SK-N-MC (cell line): ENCODE measurements around the gene AGRN.

ENCODE experiments used
- DNase-seq: peaks from one replicate; pipeline ENCODE4 v3.0.0-alpha.2; 2011; ENCODE audit warnings: low read depth, low spot score
- H3K27ac ChIP-seq: fragments of 200-600 bp; sonication (generic); 2 replicates; pipeline ENCODE4 v1.5.1; 2016; ENCODE audit warnings: mixed run types
- H3K36me3 ChIP-seq: fragments of 200-600 bp; sonication (generic); 2 replicates; pipeline ENCODE4 v1.6.1; 2017; ENCODE audit warnings: antibody characterized with exemption, low read length, mixed read lengths; ENCODE audit not compliant: insufficient read depth
- H3K4me3 ChIP-seq: fragments of 200-600 bp; sonication (generic); 2 replicates; pipeline ENCODE4 v1.5.1; 2016
- H3K9ac ChIP-seq: fragments of 200-600 bp; sonication (generic); 2 replicates; pipeline ENCODE4 v1.8.0; 2017; ENCODE audit warnings: mixed run types, mixed read lengths; ENCODE audit not compliant: insufficient read length
- H3K9me3 ChIP-seq: fragments of 200-600 bp; sonication (generic); 2 replicates; pipeline ENCODE4 v1.6.1; 2017; ENCODE audit warnings: low read depth, mild to moderate bottlenecking, antibody characterized with exemption, low read length, moderate library complexity, mixed read lengths
- EZH2 ChIP-seq: fragments of 200-600 bp; sonication (generic); IDR thresholded peaks from one replicate; pipeline ENCODE4 v1.6.1; 2017; ENCODE audit warnings: antibody characterized with exemption
- FOXP2 ChIP-seq: optimal IDR thresholded peaks from 2 replicates; pipeline ENCODE3; 2011; ENCODE audit warnings: mild to moderate bottlenecking, moderate library complexity; ENCODE audit not compliant: insufficient read depth; ENCODE audit errors: extremely low read length, control extremely low read depth
- POLR2AphosphoS5 ChIP-seq: IDR thresholded peaks from 2 replicates; pipeline ENCODE4 v1.6.1; 2012; ENCODE audit warnings: mild to moderate bottlenecking, low read depth, low read length, borderline replicate concordance

The AGRN gene

DNA sequence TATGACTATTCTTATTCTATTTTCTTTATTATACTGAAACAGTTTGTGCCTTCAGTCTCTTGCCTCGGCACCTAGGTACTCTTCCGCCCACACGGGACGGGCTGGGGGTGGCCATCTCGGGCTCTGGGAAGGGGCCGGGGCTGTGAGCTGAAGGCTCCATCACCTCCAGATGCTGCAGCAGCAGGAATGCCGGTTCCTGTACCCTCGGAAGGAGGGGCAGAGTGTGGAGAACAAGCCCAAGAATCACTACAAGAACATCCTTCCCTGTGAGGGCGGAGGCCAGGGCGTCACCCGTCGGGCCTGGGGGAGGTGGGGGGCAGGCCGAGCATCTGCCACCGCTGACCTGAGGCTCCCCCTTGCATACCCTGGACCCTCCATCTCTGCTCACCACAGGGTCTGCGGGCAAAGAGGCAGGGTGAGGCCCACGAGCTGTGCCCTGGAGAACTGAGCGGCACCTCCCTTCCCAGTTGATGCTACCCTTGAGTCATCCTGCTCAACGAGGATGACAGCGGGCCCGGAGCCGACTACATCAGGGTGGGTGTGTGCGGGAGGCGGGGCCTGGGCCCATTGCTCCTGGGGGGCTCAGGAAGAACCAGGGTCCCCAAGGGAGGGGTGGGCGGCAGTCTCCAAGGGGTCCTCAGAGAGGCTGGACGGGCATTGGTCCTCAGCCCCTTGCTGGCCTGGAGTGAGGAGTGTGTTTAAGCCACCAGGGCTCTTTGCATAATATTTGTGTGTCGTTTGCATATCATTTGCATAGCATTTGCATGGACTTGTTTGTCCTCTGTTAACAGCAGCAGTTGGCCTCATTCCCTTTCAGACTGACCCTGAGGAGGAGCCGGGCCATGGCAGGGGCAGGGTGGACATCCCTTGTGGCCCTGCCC lies 46.7 kb downstream of the AGRN start:
- no peak for DNase-seq
- no peaks in the 10 kb centered on the region for H3K9me3 ChIP-seq
- H3K9ac ChIP-seq = no peak overlapping the region
- no peak for TF ChIP-seq POLR2AphosphoS5
- TF ChIP-seq FOXP2 = no peak
- no peak for TF ChIP-seq EZH2
- no peak overlapping the region for H3K27ac ChIP-seq
- H3K36me3 ChIP-seq = no peaks in the 10 kb centered on the region
- H3K4me3 ChIP-seq = no peak overlapping the region

DNA sequence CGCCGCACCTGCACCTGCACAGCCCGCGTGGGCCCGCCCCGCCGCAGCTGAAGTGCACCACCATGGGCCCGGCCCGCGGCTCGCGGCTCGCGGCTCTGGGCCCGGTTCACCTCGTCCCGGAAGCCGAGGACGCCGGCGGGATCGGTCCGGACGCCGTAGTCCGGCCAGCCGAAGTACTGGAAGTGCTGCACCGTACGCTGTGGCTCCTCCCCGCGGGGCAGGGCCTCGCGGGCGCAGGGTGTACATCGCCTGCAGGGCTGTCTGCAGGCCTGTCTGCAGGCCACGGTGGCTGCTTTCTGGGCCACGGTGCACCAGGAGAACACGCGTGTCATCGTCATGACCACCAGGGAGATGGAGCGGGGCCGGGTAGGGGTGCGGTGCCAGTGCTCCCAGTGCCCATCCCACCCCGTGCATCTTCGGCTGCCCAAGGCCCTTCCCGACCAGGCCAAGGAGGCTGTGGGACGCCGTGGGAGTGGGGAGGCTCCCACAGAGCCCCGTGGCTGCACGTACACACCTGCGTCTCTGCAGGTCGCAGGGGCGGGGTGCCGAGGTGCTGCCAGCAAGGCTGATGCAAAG lies 47.5 kb downstream of the AGRN start:
- no peaks in the 10 kb centered on the region for H3K36me3 ChIP-seq
- DNase-seq = no peak
- H3K4me3 ChIP-seq = no peak overlapping the region
- H3K27ac ChIP-seq = no peak overlapping the region
- TF ChIP-seq EZH2 = no peak
- no peak for TF ChIP-seq FOXP2
- TF ChIP-seq POLR2AphosphoS5 = no peak
- no peak overlapping the region for H3K9ac ChIP-seq
- no peaks in the 10 kb centered on the region for H3K9me3 ChIP-seq

DNA sequence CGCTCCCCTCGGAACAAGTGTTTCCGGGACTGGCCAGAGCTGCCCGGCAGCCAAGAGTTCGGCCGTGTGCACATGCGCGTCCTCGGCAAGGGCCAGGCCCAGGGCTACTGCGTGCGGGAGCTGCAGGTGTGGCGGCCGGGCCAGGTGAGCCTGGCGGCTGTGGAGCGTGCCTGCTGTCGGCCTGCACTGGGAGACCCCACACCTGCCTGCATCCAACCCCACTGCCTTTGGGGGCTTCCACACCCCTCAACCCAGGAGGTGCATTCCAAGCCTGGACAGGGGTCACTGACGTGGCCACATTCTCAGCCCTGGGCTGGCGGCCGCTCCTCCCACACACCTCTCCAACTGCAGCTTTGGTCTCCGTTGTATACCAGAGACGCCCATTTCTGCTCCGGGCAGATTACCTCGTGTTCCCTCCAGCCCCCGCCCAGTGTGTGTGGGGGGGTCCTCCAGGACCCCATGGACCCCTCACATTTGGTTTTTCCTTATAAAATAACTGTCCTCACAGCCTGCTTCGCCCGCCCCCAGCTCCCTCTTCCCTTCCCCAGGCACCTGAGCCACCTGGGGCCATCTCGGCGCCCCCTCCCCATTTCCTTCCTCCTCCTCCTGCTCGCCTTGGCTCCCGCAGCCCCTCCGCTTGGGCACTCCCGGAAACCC lies 48.1 kb downstream of the AGRN start:
- no peak overlapping the region for H3K27ac ChIP-seq
- no peak overlapping the region for H3K9ac ChIP-seq
- no peaks in the 10 kb centered on the region for H3K36me3 ChIP-seq
- H3K4me3 ChIP-seq = no peak overlapping the region
- no peaks in the 10 kb centered on the region for H3K9me3 ChIP-seq
- TF ChIP-seq EZH2 = no peak
- TF ChIP-seq POLR2AphosphoS5 = no peak
- no peak for TF ChIP-seq FOXP2
- DNase-seq = no peak

DNA sequence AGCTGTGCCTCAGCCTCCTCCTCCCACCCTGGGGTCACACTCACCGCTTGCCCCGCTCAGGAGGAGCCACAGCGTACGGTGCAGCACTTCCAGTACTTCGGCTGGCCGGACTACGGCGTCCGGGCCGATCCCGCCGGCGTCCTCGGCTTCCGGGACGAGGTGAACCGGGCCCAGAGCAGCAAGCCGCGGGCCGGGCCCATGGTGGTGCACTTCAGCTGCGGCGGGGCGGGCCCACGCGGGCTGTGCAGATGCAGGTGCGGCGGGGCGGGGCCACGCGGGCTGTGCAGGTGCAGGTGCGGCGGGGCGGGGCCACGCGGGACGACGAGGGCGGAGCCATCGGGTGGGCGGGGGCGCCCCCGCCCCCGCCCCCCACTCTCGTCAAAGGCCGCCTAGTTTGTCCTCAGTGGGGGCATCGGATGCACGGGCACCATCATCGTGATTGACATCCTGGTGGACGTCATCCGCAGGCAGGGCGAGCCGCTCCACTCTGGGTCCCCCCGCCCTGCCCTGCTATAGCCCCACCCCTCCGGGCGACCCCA lies 48.7 kb downstream of the AGRN start:
- H3K36me3 ChIP-seq = no peaks in the 10 kb centered on the region
- H3K4me3 ChIP-seq = peak overlapping the region; percentile 94
- no peaks in the 10 kb centered on the region for H3K9me3 ChIP-seq
- no peak for DNase-seq
- TF ChIP-seq EZH2 = no peak
- no peak for TF ChIP-seq FOXP2
- no peak for TF ChIP-seq POLR2AphosphoS5
- no peak overlapping the region for H3K27ac ChIP-seq
- H3K9ac ChIP-seq = no peak overlapping the region

DNA sequence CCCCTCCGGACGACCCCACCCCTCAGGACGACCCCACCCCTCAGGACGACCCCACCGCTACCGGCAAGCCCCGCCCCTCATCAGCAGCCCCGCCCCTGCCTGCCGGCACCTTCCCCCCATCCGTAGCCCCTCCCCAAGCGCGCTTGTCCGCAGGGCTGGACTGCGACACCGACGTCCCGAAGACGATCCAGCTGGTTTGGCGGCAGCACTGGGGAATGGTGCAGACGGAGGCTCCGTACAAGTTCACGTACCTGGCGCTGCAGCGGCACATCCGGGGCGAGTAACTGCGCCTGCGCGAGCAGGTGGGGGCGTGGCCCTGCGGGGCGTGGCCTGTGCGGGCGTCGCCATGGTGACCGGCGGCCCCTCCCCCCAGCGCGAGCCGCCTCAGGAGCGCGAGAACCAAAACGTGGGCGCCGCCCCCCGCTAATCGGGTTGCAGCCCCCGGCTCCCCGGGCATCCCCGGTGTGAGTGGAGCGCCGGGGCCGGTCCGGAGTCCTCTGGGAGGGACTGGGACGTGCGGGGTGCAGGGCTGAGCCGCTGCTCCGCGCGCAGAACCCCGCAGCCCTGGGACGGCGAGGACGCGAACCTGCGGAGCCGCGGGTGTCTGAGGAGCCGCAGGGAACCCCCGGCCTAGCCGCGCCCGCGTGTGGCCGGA lies 49.3 kb downstream of the AGRN start:
- DNase-seq = no peak
- no peaks in the 10 kb centered on the region for H3K9me3 ChIP-seq
- H3K36me3 ChIP-seq = no peaks in the 10 kb centered on the region
- H3K27ac ChIP-seq = no peak overlapping the region
- H3K9ac ChIP-seq = peak overlapping the region; percentile 32
- TF ChIP-seq FOXP2 = peak; percentile 57
- TF ChIP-seq EZH2 = no peak
- no peak for TF ChIP-seq POLR2AphosphoS5
- H3K4me3 ChIP-seq = peak overlapping the region; percentile 94

DNA sequence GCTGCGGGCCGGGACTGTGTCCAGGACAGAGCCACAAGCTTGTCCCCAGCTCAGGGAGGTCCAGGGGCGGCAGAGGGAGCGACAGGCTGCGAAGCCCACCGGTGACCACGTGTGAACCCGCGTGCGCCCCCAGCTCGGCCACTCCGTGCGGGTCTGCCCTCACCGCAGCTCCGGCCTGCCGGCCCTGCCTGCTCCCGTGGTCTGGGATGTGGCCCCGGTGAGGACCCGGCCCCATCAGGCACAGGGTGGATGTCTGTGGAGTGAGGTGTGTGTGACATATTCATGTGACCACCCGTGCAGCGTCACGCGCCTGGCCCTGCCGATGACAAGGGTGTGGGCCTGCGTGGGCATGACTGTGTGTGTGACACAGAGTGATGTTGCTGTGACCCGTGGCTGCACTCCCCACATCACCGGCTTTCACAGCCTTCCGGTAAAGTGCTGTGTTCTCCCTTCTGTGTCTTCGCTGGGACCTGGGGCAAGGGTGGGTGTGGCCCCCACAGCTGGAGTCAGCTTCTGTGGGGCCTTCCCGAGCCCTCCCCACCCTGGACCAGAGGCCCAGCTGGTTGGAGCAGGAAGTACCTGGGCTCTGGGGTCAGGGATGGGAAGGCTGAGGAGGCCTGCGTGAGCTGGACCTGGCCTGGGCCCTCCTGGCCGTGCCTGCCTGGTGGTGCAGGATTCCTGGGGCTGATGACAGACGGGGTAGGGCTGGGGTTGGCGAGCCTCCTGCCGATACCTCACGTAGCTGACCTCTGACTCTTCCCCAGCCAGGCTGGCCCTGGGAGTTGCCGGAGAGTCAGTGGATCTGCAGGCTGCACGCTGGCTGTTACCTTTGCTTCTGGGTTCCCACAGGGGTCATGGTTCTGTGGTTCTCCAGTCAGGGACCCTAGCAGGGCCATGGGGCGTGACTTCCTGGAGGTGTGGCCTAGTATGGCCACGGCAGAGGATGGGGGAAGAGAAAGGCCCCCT lies 50.1 kb downstream of the AGRN start:
- peak overlapping the region; percentile 32 for H3K9ac ChIP-seq
- no peak for DNase-seq
- no peaks in the 10 kb centered on the region for H3K36me3 ChIP-seq
- peak overlapping the region; percentile 94 for H3K4me3 ChIP-seq
- no peaks in the 10 kb centered on the region for H3K9me3 ChIP-seq
- TF ChIP-seq POLR2AphosphoS5 (no peak), EZH2 (no peak), FOXP2 (no peak)
- no peak overlapping the region for H3K27ac ChIP-seq

DNA sequence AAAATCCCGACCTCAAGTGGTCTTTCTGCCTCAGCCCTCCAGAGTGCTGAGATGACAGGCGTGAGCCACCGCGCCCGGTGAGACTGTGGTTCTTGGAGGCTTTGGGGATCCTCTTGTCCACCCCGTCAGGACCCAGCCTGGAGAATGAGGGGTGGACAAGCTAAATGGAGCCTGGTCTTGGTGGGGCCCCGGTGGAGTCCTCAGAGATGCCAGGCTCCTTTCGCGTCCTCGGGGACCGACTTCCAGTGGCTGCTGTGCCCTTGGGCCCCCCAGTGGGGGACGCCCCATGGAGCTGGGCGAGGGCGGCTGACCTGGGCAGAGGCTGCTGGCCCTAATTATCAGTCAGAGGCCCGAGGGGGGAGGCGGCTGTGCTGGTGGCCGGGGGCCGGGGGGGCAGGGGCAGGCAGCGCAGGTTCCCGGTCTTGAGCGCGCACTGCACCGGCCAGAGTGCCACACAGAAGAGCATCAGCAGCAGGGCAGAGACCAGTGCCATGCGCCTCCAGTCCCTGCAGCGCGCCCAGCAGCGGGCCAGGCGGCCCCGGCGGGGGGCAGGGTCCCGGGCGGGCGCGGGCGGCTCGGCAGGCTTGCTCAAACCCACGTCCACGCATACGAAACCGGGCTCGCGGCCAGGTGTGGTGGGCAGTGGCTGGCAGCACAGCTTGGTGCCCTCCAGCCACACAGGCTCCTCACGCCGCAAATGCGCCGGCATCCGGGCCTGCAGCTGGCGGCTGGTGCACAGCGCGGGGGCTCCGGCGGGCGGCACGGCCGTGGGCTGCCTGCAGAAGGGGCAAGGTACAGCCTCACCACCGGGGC lies 51.8 kb downstream of the AGRN start:
- no peak overlapping the region for H3K9ac ChIP-seq
- no peaks in the 10 kb centered on the region for H3K36me3 ChIP-seq
- H3K9me3 ChIP-seq = no peaks in the 10 kb centered on the region
- H3K4me3 ChIP-seq = no peak overlapping the region
- no peak for DNase-seq
- TF ChIP-seq POLR2AphosphoS5 = no peak
- no peak for TF ChIP-seq FOXP2
- no peak for TF ChIP-seq EZH2
- no peak overlapping the region for H3K27ac ChIP-seq
